H1 (cell line): Measurements from ENCODE around the gene PLEK. TPM values are rescaled to one million over a fixed set of nuclear protein-coding genes. Genes with fewer than 3 reads are reported as not detected.
"Not testable (repeated sequence)": the region's sequence is repeated elsewhere in the genome, so short reads cannot be mapped to it uniquely, and the experiment has no call there.

ENCODE experiments used
- CTCF ChIA-PET: fragments of 300-600 bp; sonication (Branson Sonifier 250); formaldehyde crosslinking; loops from one replicate; lab custom pipeline; 2021; ENCODE audit not compliant: partially characterized antibody; lab: Charles Lee
- POLR2A ChIA-PET: fragments of 300-600 bp; sonication (Branson Sonifier 250); formaldehyde crosslinking; loops from one replicate; lab custom pipeline; 2021; ENCODE audit warnings: inconsistent platforms; ENCODE audit not compliant: partially characterized antibody; lab: Charles Lee
- DNase-seq, 2 experiments: peaks; one replicate each; pipeline versions ENCODE4 v3.0.0 to v3.0.0-alpha.2; 2010 to 2022; ENCODE audit warnings: low spot score in 2 of 2, low read depth in 1 of 2, mixed read lengths in 1 of 2
- FAIRE-seq: peaks from 2 replicates; lab custom pipeline; 2011; peaks lifted over from hg19 to GRCh38; lab: Jason Lieb, UNC
- H2AFZ ChIP-seq: 2 replicates; pipeline ENCODE4 v1.8.1; 2012; ENCODE audit warnings: low read length, inconsistent platforms
- H2AK5ac ChIP-seq: 2 replicates; pipeline ENCODE4 v1.6.1; 2013; ENCODE audit warnings: low read depth, low read length
- H2BK120ac ChIP-seq: replicated peaks from 2 replicates; pipeline ENCODE3; 2013; ENCODE audit warnings: low read depth, low read length, inconsistent platforms
- H2BK12ac ChIP-seq: 2 replicates; pipeline ENCODE4 v1.6.1; 2013; ENCODE audit warnings: low read depth, low read length
- H2BK15ac ChIP-seq: 2 replicates; pipeline ENCODE4 v1.6.1; 2013; ENCODE audit warnings: low read length
- H2BK20ac ChIP-seq: 2 replicates; pipeline ENCODE4 v1.6.1; 2013; ENCODE audit warnings: low read length
- H2BK5ac ChIP-seq: 2 replicates; pipeline ENCODE4 v1.6.1; 2013; ENCODE audit warnings: low read depth, low read length
- H3K14ac ChIP-seq: 2 replicates; pipeline ENCODE4 v1.6.1; 2013; ENCODE audit warnings: inconsistent platforms; ENCODE audit not compliant: insufficient read length
- H3K18ac ChIP-seq: 2 replicates; pipeline ENCODE4 v1.6.1; 2013; ENCODE audit warnings: low read length; ENCODE audit errors: extremely low read depth
- H3K23ac ChIP-seq: 2 replicates; pipeline ENCODE4 v1.6.1; 2013; ENCODE audit warnings: inconsistent platforms; ENCODE audit not compliant: insufficient read length
- H3K23me2 ChIP-seq: 2 replicates; pipeline ENCODE4 v1.6.1; 2013; ENCODE audit warnings: low read depth, low read length
- H3K27ac ChIP-seq: 2 replicates; pipeline ENCODE4 v1.6.1; 2011; ENCODE audit warnings: low read depth, low read length, inconsistent platforms
- H3K27me3 ChIP-seq, 4 experiments: replicated peaks in 1 of 4; 1 replicate in 1 of 4; 2 replicates in 3 of 4; pipeline versions ENCODE4 v1.6.1 to v1.8.1; 2011 to 2013; ENCODE audit warnings: low read length in 3 of 4, mild to moderate bottlenecking in 3 of 4, inconsistent platforms in 2 of 4, mixed read lengths in 2 of 4, moderate library complexity in 1 of 4; ENCODE audit not compliant: control insufficient read depth in 3 of 4, insufficient read depth in 3 of 4; ENCODE audit errors: extremely low read depth in 1 of 4
- H3K36me3 ChIP-seq, 4 experiments: 2 replicates each; pipeline versions ENCODE4 v1.6.1 to v1.8.1; 2011 to 2013; ENCODE audit warnings: mild to moderate bottlenecking in 4 of 4, low read length in 3 of 4, moderate library complexity in 2 of 4, control low read depth in 1 of 4, inconsistent platforms in 1 of 4; ENCODE audit not compliant: insufficient read depth in 4 of 4, control insufficient read depth in 2 of 4
- H3K4ac ChIP-seq: replicated peaks from 2 replicates; pipeline ENCODE3; 2013; ENCODE audit warnings: low read length, low read depth, mixed read lengths, inconsistent platforms; ENCODE audit not compliant: insufficient read length
- H3K4me1 ChIP-seq, 4 experiments: replicated peaks in 1 of 4; 1 replicate in 1 of 4; 2 replicates in 3 of 4; pipeline versions ENCODE4 v1.6.1 to v1.8.1; 2011 to 2013; ENCODE audit warnings: low read length in 3 of 4, inconsistent platforms in 2 of 4, mixed read lengths in 1 of 4; ENCODE audit not compliant: insufficient read depth in 4 of 4, control insufficient read depth in 3 of 4
- H3K4me2 ChIP-seq, 2 experiments: 2 replicates each; pipeline versions ENCODE4 v1.6.1 to v1.8.1; 2011 to 2013; ENCODE audit warnings: low read depth in 2 of 2, low read length in 2 of 2, control low read depth in 1 of 2, inconsistent platforms in 1 of 2, mild to moderate bottlenecking in 1 of 2; ENCODE audit not compliant: insufficient read depth in 1 of 2
- H3K4me3 ChIP-seq, 4 experiments: fragments of 200-600, 300-600 bp in 1 of 4; sonication (generic), shearing (Covaris generic), sonication (Bioruptor Twin) in 1 of 4; 2 replicates each; pipeline versions ENCODE4 v1.5.1 to v1.8.1; 2011 to 2016; ENCODE audit warnings: low read length in 4 of 4, low read depth in 3 of 4, control low read depth in 2 of 4, inconsistent platforms in 2 of 4, mild to moderate bottlenecking in 2 of 4, mixed read lengths in 1 of 4, moderate library complexity in 1 of 4; ENCODE audit not compliant: insufficient read depth in 2 of 4; ENCODE audit errors: extremely low read depth in 1 of 4
- H3K56ac ChIP-seq: replicated peaks from 2 replicates; pipeline ENCODE3; 2013; ENCODE audit warnings: low read depth, mild to moderate bottlenecking, mixed read lengths, low read length, inconsistent platforms; ENCODE audit not compliant: insufficient read length
- H3K79me1 ChIP-seq: 2 replicates; pipeline ENCODE4 v1.6.1; 2013; ENCODE audit warnings: low read depth, low read length, control low read depth
- H3K79me2 ChIP-seq, 2 experiments: 2 replicates each; pipeline versions ENCODE4 v1.6.1 to v1.8.1; 2012 to 2013; ENCODE audit warnings: low read length in 2 of 2, mild to moderate bottlenecking in 2 of 2, inconsistent platforms in 1 of 2; ENCODE audit not compliant: insufficient read depth in 2 of 2, control insufficient read depth in 1 of 2
- H3K9ac ChIP-seq, 4 experiments: replicated peaks in 1 of 4; 1 replicate in 1 of 4; 2 replicates in 3 of 4; pipeline versions ENCODE4 v1.6.1 to v1.8.1; 2011 to 2013; ENCODE audit warnings: low read depth in 3 of 4, low read length in 3 of 4, control low read depth in 2 of 4, mild to moderate bottlenecking in 2 of 4, moderate library complexity in 2 of 4, inconsistent platforms in 1 of 4; ENCODE audit errors: extremely low read depth in 1 of 4
- H3K9me3 ChIP-seq, 2 experiments: 2 replicates each; pipeline versions ENCODE4 v1.6.1 to v1.8.1; 2012 to 2013; ENCODE audit warnings: mild to moderate bottlenecking in 2 of 2, moderate library complexity in 2 of 2, control low read depth in 1 of 2, inconsistent platforms in 1 of 2, low read depth in 1 of 2, low read length in 1 of 2, mixed read lengths in 1 of 2; ENCODE audit not compliant: insufficient read depth in 2 of 2
- H4K20me1 ChIP-seq, 2 experiments: replicated peaks in 1 of 2; 2 replicates each; pipeline versions ENCODE3 to v1.8.1; 2011 to 2013; ENCODE audit warnings: inconsistent platforms in 2 of 2, low read length in 2 of 2, mild to moderate bottlenecking in 1 of 2; ENCODE audit not compliant: insufficient read depth in 2 of 2, control insufficient read depth in 1 of 2
- H4K5ac ChIP-seq: 2 replicates; pipeline ENCODE4 v1.6.1; 2013; ENCODE audit warnings: low read length, low read depth, mixed read lengths, inconsistent platforms; ENCODE audit not compliant: insufficient read length
- H4K8ac ChIP-seq: 2 replicates; pipeline ENCODE4 v1.8.0; 2013; ENCODE audit warnings: mild to moderate bottlenecking, moderate library complexity, low read length, inconsistent platforms; ENCODE audit not compliant: insufficient read depth; ENCODE audit errors: extremely low read depth
- H4K91ac ChIP-seq: replicated peaks from 2 replicates; pipeline ENCODE3; 2013; ENCODE audit warnings: low read length, mixed read lengths, inconsistent platforms; ENCODE audit not compliant: insufficient read length
- WGBS, 2 experiments: shearing (Covaris generic) in 1 of 2; methylation state at CpG; one replicate each; pipeline versions ENCODE4 v1.1.6 to v1.1.7; 2013 to 2015; ENCODE audit warnings: low lambda C conversion rate in 2 of 2, mixed read lengths in 2 of 2, inconsistent platforms in 1 of 2, low coverage in 1 of 2, missing lambda C conversion rate in 1 of 2; ENCODE audit not compliant: insufficient replicate concordance in 2 of 2, insufficient coverage in 1 of 2, insufficient read length in 1 of 2; ENCODE audit errors: extremely low coverage in 1 of 2, missing lambda C conversion rate in 1 of 2; 5-methylcytosine and 5-hydroxymethylcytosine counted together
- polyA plus RNA-seq, 7 experiments: library from polyadenylated mRNA; depleted of rRNA in 3 of 7; stranded (reverse) in 5 of 7; unstranded in 2 of 7; fragments of >200 nt in 5 of 7; fragments of 200-250 nt in 2 of 7; gene quantifications; 1 replicate in 5 of 7; 2 replicates in 1 of 7; 4 replicates in 1 of 7; pipeline versions ENCODE4 v1.2.1 to v1.2.3, GENCODE V29; 2011 to 2013; ENCODE audit warnings: missing spikeins in 2 of 7, mixed read lengths in 2 of 7
- total RNA-seq: library from RNA; stranded (reverse); fragmentation: NEBNext Ultra II Directional; extraction: Animal tissue kit (Norgen Biotek cat#: 25700); gene quantifications from 2 replicates; pipeline ENCODE4 v1.2.1, GENCODE V29; 2021

Gene PLEK
- total and polyA plus RNA-seq, 2 of the 8 experiments (the other 6 are each of a cell fraction or from before 2014, with no cell fraction given): not detected

- H2BK5ac ChIP-seq, H4K5ac ChIP-seq, H2BK120ac ChIP-seq, H3K36me3 ChIP-seq, H3K56ac ChIP-seq, H3K4me3 ChIP-seq, H3K14ac ChIP-seq, H3K4me2 ChIP-seq, H4K20me1 ChIP-seq, H3K27ac ChIP-seq, H3K18ac ChIP-seq, POLR2A ChIA-PET, H3K4ac ChIP-seq, H3K9ac ChIP-seq, H3K4me1 ChIP-seq, H3K9me3 ChIP-seq, H2BK12ac ChIP-seq, FAIRE-seq, CTCF ChIA-PET, H2AK5ac ChIP-seq, H2BK20ac ChIP-seq, DNase-seq, H2AFZ ChIP-seq, H3K27me3 ChIP-seq, H3K79me1 ChIP-seq, H2BK15ac ChIP-seq, H3K23ac ChIP-seq, H3K23me2 ChIP-seq, H4K8ac ChIP-seq, H3K79me2 ChIP-seq, H4K91ac ChIP-seq: not testable (repeated sequence)
- WGBS, 2 experiments: 82% methylated on average over 4 of the region's 4 CpGs; no CpG with 5 or more reads in 1 of the 2 experiments
These were observed 16.0 kb upstream of the PLEK start for GRCh38 chr2:68349091-68349490.
